NOMO-1 treated with DMSO at 0.1 percent for 48 hours (cell line): Measurements from ENCODE around the gene BRME1.
"Not testable (repeated sequence)": the region's sequence is repeated elsewhere in the genome, so short reads cannot be mapped to it uniquely, and the experiment has no call there.

Experiments used
- DNase-seq: peaks from one replicate; lab custom pipeline; 2025; ENCODE audit not compliant: unreplicated experiment; lab: John Stamatoyannopoulos, UW

Gene BRME1

DNA sequence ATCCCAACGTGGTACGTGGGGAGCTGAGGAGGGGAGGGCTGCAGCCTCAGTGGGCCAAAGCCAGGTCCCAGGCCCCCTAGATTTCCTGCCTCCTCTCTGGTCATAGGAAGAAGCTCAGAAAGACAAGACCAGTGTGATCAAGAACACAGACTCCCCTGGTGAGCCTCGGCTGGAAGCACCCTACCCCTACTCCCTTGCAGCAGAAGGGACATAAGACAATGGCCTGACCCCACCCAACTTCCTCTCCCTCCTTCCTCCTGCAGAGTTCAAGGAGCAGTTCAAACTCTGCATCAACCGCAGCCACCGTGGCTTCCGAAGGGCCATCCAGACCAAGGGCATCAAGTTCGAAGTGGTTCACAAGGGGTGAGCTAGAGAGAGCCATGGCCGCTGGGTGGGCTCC lies 20.8 kb upstream of the BRME1 start:
- no peak for DNase-seq

DNA sequence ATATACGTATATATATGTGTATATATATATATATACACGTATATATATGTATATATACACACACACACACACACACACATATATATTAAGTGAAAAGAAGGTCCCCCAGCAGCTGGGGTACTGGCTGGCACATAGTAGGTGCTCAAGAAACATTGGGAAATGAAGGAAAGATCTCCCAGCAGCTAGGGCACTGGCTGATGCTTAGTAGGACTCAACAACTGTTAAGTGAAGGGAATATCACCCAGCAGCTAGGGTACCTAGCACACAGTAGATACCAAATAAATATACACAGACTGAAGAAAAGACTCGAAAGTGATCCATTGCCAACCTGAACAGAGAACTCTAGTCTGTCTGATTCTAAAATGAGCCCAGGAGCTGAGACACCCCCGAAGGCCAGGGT lies 20.1 kb upstream of the BRME1 start:
- no peak for DNase-seq

DNA sequence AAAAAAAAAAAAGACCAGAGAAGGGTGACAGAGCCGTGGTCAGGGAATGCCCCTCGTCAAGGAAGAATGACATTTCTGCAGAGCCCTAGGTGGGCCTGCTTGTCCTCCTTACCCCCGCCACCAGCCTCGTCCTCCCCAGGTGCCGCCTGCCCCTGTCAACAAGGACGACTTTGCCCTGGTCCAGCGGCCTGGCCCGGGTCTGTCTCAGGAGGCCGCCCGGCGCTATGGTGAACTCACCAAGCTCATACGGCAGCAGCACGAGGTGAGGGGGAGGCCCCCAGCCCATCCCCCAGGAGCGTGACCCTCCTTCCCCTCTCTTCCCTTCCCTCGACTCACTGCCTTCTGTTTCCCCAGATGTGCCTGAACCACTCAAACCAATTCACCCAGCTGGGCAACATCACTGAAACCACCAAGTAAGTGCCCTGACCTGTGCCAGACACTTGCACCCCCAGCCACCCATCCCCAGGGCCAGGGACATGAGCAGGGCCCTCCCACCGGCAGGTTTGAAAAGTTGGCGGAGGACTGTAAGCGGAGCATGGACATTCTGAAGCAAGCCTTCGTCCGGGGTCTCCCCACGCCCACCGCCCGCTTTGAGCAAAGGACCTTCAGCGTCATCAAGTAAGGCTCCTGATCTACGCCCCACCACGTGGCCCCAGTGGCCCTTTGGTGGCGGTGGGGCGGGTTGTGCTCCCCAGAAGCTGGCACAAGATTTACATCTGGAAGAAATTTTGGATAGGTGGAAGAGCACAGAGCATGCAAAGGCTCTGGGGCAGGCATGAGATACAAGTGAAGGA lies 17.5 kb upstream of the BRME1 start:
- no peak for DNase-seq

DNA sequence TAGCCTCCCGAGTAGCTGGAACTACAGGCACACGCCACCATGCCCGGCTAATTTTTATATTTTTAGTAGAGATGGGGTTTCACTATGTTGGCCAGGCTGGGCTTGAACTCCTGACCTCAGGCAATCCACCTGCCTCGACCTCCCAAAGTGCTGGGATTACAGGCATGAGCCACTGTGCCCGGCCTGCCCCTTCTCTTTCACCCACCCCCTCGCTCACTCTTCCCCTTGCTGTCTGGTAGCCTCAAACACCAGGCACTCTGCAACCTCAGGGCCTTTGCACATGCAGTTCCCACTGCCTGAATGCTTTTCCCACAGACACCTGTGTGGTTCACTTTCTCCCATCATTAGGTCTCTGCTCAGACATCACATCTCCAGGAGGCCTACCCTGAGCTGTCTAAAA lies 16.2 kb upstream of the BRME1 start:
- not testable (repeated sequence) for DNase-seq

DNA sequence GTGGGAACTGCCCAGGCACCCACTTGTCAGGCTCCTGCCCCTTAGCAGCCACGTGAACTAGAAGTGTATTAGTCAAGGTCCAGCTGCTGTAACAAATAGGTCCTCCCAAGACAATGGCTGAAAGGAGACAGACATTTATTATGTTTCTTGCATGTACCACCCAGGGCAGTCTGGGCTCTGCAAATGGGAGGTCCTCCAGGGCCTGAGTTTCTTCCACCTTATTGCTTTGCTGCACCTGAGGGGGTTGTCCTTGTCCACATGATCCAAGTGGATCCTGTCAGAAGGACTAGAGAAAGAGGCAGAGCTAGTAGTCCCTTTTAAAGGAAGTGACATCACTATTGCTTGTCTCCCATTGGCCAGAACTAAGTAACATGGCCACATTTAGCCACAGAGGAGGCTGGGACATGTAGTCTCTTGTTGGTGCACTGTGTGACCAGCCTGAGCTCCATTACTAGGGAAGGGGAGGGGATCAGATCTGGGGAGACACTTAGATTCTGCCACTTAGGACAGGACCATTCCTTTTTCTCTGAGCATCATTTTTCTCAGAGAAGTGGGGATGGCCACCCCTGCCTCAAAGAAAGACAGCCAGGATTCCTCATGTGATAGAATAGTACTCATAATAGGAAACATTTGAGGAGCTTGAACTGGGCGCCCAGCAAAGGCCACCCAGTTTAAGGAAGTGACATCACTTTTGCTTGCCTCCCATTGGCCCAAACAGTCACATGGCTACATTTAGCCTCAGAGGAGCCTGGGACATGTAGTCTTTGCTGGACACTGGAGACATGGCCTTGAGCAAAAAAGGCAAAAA lies 15.2 kb upstream of the BRME1 start:
- DNase-seq: peak; percentile 37

DNA sequence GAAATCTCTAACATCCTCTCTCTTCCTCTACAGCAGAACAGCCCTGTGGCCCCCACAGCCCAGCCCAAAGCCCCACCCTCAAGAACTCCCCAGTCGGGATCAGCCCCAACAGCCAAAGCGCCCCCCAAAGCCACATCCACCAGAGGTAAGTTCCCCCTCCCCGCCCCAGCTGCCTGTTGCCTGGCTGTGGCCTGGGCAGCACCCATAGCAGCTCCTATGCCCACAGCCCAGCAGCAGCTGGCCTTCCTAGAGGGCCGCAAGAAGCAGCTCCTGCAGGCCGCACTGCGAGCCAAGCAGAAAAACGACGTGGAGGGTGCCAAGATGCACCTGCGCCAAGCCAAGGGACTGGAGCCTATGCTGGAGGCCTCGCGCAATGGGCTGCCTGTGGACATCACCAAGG lies 14.6 kb upstream of the BRME1 start:
- DNase-seq: no peak

DNA sequence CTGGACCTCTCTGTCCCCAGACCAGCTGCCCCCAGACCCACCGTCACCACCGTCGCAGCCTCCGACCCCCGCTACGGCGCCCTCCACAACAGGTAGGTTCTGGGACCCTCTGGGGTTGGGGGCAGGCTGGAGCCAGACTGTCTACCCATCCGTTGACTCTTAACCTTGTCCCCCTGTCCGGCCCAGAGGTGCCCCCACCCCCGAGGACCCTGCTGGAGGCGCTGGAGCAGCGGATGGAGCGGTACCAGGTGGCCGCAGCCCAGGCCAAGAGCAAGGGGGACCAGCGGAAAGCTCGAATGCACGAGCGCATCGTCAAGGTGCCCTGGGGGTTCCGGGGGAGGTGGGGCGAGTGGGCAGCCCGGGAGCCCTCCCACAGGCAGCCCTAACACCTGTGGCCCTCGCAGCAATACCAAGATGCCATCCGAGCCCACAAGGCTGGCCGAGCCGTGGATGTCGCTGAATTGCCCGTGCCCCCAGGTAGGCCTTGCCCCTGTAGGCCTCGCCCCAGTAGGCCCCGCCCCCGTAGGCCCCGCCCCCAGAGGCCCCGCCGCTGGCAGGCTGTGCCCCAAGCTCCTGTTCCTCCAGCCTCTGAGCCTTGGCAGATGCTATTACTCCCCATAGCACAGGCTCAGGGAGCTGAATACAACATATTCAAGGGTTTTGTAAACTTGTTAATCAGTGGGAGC lies 13.0 kb upstream of the BRME1 start:
- DNase-seq: no peak

DNA sequence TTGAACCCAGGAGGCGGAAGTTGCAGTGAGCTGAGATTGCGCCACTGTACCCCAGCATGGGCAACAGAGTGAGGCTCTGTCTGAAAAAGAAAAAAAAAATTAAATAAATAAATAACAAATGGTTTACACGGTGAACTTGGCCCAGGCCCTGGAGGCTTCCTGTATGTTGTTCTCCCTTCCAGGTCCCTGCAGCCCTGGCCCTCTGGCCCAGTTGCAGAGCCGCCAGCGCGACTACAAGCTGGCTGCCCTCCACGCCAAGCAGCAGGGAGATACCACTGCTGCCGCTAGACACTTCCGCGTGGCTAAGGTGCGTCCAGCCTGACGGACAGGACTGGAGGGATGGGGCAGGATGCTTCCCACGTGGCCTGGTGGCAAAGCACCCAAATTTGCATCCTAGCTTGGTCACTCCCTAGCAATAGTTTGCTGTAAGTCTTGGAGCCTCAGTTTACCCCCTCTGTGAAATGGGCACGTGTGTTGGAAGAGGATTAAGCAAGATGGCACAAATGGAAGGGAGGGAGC lies 12.0 kb upstream of the BRME1 start:
- no peak for DNase-seq

DNA sequence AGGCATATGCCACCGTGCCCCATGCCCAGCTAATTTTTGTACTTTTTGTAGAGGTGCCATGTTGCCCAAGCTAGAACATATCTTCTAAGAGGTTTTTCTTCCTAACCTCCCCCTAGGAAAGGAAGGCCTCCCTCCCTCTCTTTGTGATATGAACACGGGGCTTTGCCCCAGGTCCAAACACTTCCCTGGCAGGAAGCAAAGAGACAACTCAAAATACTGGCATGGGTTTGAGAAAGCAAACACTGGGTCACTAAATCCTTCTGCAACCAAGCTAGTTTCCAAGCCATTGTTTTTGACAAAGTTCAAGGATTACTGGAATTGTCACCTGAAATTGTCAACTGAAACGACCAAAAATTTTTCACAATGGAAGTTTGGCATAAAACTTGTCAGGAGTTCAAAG lies 8.9 kb upstream of the BRME1 start:
- DNase-seq: no peak

DNA sequence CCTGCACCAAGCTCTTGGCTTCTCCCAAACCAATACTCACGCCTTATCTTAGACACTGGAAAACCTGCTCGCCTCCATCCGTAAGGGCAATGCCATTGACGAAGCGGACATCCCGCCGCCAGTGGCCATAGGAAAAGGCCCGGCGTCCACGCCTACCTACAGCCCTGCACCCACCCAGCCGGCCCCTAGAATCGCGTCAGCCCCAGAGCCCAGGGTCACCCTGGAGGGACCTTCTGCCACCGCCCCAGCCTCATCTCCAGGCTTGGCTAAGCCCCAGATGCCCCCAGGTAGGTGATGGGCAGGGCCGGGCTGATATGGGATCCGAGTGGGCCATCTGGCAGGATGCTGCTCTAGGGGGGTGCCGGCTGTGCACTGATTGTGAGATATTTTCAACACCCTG lies 7.4 kb upstream of the BRME1 start:
- DNase-seq: no peak

DNA sequence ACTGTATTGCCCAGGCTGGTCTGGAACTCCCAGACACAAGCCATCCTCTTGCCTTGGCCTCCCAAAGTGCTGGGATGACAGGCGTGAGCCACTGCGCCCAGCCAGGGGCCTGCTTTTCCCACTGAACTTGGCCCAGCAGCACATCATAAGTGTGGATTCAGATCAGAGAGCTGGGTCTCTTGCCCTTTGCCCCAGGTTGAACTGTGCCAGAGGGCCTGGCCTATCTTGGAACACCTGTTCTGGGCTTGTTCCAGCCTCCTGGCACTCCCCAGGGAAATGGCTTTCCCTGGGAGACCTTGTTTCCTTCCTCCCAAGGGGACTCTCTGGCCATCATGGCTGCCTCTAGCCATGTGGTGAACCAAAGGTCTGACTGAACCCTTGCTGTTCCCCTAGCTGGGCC lies 3.5 kb upstream of the BRME1 start:
- DNase-seq: no peak

DNA sequence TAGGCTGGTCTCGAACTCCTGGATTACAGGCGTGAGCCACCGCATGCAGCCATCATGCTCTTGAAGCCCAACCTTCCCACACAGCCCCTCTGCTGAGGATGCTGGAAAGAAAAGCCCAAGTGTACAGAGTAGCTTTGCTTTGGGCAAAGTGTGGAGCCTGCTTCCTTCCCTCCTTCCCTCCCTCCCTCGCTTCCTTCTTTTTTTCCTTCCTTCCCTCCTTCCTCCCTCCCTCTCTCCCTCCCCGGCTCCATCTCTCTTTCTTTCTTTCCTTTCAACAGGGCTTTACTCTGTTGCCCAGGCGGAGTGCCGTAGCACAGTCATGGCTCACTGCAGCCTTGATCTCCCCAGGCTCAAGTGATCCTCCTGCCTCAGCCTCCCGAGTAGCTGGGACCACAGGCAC lies 2.8 kb upstream of the BRME1 start:
- DNase-seq: no peak

DNA sequence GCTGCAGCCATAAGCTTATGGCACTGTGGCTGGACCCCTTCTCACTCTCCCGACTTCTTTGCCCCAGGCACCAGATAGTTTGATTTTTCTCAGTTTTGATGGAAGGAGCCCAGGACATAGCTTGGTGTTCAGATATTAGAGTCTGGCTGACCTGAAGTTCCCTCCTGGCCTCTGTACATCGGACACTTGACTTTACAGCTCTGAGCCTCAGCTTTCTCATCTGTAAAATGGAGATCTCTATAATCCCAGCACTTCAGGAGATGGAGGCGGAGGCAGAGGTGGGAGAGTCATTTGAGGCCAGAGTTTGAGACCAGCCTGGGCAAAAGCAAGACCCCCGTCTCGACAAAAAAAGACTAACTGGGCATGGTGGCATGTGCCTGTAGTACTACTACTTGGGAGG lies 993 bp upstream of the BRME1 start:
- DNase-seq: no peak

DNA sequence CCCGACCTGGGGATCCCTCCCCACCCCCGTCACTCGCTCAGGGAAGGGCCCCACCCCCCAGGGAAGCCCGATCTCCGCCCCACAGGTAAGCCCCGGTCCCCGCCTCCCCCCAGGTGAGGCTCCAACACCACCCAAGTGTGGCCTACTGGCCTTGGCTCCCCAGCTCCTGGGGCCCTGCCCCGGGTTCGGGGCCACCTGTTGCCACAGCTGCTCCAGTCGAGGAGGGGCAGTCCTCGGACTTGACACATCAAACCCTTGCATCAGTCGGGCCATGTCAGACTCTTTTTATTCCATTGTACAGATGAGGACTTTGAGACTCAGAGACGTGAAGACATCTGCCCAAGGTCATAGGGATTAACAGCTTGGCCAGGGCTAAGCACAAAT lies 596 bp upstream of the BRME1 start:
- no peak for DNase-seq

DNA sequence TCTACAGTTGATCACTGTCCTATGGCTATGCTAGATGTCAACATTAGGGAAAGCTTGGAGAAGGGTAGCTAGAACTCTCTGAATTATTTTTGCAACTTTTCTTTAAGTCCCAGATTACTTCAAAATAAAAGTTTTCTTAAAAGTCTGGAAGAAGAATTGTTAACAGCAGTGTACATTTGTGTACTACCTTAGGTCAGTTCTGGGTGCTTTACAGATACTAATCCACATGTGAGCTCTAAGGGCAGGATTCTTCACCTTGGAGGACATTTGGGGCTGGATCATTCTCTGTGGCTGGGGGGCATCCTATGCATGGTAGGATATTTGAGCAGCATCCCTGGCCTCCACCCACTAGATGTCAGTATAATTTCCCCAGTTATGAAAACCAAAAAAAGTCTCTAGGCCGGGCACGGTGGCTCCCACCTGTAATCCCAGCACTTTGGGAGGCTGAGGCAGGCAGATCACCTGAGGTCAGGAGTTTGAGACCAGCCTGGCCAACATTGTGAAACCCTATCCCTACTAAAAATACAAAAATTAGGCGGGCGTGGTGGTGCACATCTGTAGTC lies 2.8 kb downstream of the BRME1 start:
- peak; percentile 28 for DNase-seq

DNA sequence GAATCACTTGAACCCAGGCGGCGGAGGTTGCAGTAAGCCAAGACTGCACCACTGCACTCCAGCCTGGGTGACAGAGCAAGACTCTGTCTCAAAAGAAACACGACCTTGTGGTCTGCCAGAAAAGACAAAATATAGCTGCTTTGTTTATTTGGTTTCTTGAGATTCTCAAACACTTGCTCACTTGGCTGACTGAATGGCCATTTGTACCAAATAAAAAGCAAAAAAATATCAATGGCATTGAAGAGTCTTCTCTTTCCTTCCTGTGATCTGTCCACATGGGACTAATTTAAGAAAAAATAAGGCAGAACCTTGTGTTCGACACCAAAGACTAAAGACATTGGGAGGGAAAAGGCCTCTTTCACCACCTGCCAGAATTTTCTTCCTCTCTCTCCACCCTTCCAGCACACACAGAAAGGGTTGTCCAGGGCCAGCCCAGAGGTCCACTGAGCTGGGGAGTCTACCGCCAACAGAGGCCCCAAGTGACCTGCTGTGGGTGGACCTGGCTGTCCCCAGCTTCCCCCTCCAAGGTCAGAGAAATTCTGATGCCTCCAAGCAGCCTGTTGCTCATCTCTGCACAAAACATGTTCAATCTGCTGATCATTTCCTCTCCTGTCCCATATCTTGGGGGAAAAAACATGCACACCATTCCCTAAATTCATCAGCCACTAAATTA lies 5.9 kb downstream of the BRME1 start:
- DNase-seq: no peak

DNA sequence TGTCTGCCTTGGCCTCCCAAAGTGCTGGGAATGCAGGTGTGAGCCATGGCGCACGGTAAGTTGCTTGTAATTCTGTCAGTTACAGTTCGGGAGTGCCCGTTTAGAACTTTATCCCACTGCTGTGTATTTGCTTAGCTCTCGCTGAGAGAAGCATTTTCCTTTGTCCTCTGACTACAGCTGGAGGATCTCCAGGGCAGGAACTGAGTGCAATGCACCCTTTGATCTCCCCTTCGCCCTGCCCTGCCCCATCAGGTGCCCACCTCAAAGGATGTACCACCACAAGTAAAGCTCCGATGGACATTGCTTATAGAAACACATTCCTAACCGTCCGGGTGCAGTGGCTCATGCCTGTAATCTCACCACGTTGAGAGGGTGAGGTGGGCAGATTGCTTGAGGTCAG lies 6.5 kb downstream of the BRME1 start:
- no peak for DNase-seq

DNA sequence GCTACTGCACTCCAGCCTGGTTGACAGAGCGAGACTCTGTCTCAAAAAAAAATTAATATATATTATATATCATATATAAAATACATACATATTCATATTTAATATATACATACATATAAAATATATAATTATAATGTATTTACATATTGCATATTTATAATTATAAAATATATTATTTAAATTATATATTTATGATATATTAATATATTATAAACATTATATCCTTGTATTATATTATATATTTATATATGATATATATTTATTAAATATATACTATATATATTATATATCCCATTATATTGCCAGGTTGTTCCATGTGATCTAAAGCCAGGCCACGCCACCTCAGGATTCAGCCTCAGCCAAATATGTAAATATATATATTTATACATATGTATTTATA lies 9.7 kb downstream of the BRME1 start:
- DNase-seq: no peak

DNA sequence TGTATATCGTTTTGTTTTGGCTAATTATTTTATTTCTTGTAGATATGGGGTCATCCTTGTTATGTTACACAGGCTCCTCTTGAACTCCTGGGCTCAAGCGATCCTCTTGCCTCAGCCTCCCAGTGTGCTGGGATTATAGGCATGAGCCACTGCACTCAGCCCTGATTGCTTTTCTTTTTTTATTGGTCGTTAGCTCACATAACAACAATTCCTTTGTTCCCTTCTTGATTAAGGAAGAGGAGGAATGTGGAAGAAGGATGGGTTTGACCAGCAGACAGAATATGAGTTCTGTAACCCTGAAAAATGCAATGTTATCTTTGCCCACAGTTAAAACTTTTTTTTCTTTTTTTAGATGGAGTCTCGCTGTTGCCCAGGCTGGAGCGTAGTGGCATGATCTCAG lies 11.4 kb downstream of the BRME1 start:
- no peak for DNase-seq

DNA sequence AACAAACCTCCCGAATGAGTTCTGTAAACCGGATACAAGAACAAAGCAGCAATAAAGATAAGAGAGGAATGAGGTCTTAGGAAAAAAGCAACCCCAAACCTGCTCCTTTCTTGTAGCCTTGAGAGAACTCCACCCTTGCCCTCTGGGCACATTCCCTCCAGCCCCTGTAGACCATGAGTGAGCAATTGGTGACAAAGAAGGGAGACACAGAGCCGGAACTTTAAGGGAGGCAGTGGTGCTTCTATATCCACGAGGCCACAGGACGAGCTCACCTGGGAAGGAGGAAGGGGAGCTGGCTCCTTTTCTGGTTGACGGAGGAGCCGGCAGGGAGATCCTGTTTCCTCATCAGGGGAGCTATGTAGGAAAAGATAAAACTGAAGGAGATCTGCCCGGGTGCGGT lies 13.0 kb downstream of the BRME1 start:
- DNase-seq: no peak

DNA sequence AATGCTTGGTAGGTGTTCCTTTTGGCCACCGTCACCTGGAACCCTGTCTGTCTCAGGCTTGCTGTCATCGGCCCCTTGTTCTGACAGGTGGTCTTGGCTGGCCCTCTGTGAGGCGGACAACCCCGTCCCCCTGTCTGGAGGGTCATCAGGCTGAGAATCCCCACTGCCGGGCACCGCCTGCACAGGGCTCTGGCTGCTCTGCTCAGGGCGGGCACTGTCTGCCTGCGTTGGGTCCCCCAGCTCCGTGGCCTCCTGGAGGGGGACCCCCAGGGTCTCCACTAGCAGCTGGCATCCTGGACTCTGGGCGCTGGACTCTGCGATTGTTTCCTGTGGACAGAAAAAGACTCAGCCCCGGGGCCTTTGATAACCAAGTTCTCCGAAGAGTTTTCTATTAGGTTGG lies 15.8 kb downstream of the BRME1 start:
- DNase-seq: no peak
